PC-3 (cell line): Measurements from ENCODE around the gene ZFAND6.

ENCODE experiments used
- EZH2 ChIP-seq: fragments of 300-600 bp; sonication (generic); IDR thresholded peaks from one replicate; pipeline ENCODE4 v1.6.1; 2017; ENCODE audit warnings: antibody characterized with exemption, mild to moderate bottlenecking, low read length; ENCODE audit not compliant: unreplicated experiment
- EZH2phosphoT487 ChIP-seq: fragments of 300-600 bp; sonication (generic); IDR thresholded peaks from 2 replicates; pipeline ENCODE4 v1.6.1; 2018; ENCODE audit warnings: mild to moderate bottlenecking, antibody characterized with exemption, low read length, borderline replicate concordance
- TF ChIP-seq, protein P1 (sequence below): fragments of 300-600 bp; sonication (generic); conservative IDR thresholded peaks from 2 replicates; pipeline ENCODE4 v1.5.1; 2017; ENCODE audit warnings: antibody characterized with exemption, low read depth, mild to moderate bottlenecking, low read length

DNA sequence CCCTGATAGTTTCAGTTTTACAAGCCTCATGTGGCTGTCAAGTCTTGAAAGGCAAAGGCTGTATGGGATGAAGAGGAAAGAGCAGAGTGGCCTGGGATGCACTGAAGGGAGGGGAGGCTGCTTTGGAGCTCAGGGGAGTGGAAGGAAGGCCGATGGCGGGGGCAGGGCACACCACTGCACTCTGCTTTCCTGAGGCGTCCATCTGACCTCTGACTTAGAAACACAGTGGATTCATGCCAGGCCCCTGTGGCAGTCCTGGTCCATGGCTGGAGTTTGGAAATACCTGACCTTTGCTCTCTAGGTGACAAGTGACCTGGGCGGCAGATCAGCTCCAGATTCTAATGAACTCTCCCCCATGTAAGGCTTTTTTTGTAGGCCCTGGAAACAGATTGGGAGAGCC is 112.3 kb downstream of the ZFAND6 start:
- TF ChIP-seq, protein P1, sequence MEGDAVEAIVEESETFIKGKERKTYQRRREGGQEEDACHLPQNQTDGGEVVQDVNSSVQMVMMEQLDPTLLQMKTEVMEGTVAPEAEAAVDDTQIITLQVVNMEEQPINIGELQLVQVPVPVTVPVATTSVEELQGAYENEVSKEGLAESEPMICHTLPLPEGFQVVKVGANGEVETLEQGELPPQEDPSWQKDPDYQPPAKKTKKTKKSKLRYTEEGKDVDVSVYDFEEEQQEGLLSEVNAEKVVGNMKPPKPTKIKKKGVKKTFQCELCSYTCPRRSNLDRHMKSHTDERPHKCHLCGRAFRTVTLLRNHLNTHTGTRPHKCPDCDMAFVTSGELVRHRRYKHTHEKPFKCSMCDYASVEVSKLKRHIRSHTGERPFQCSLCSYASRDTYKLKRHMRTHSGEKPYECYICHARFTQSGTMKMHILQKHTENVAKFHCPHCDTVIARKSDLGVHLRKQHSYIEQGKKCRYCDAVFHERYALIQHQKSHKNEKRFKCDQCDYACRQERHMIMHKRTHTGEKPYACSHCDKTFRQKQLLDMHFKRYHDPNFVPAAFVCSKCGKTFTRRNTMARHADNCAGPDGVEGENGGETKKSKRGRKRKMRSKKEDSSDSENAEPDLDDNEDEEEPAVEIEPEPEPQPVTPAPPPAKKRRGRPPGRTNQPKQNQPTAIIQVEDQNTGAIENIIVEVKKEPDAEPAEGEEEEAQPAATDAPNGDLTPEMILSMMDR, result no peak
- TF ChIP-seq EZH2phosphoT487 (no peak), EZH2 (no peak)
